ENCODE results near the gene HS2ST1. TPM values are rescaled to one million over a fixed set of nuclear protein-coding genes. Genes with fewer than 3 reads are reported as not detected.

Gene HS2ST1
- total and polyA plus RNA-seq, 2 donors (not counting 1 experiment from before 2014, with no cell fraction given) = 19.2 to 22.5 TPM

DNA sequence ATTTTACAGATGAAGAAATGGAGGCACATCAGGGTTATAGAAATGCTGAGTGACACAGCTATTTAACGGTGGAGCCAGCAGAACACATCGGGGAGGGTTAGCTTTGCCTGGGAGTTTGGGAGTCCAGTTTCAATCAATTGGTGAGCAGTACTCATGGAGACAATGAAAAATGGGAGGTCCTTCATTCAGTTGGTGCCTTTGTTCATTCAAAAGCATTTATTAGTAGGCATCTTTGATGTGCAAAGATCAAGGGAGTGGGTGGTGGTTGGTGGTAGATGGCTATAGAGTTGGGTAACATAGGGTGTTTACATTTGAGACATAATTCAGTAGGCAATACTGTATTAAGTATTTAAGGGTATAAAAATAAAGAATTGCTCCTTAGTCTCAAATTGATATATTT lies 230.5 kb downstream of the HS2ST1 start:
- H3K4me2 ChIP-seq (ENCODE audit: extremely low read depth, insufficient read depth, low read length) = no peak overlapping the region
- TF ChIP-seq CTCF (conservative IDR thresholded peaks at IDR 0.05 in 1 of 2, IDR thresholded peaks at IDR 0.05 in 1 of 2; ENCODE audit: low read depth in 1 of 2, low read length in 2 of 2) = no peak
- TF ChIP-seq EZH2 (IDR thresholded peaks at IDR 0.05; ENCODE audit: low read length, missing control alignments) = no peak
- no peak overlapping the region for H3K4me3 ChIP-seq (replicated peaks in 1 of 4; ENCODE audit: control extremely low read depth in 1 of 4, insufficient read depth in 1 of 4, low read depth in 3 of 4, low read length in 4 of 4)
- no peaks in the 10 kb centered on the region for H3K9me3 ChIP-seq (ENCODE audit: control insufficient read depth, insufficient read depth, low read depth, low read length)
- no peak for DNase-seq (ENCODE audit: low read depth in 2 of 2)
- peaks cover 7% of the 10 kb centered on the region for H3K4me1 ChIP-seq (ENCODE audit: control insufficient read depth, extremely low read depth, insufficient read depth, low read length)
- H2AFZ ChIP-seq (ENCODE audit: low read length) = no peak overlapping the region
- no peaks in the 10 kb centered on the region for H4K20me1 ChIP-seq (ENCODE audit: control insufficient read depth, extremely low read depth, insufficient read depth, low read length)
- H3K27me3 ChIP-seq (ENCODE audit: control insufficient read depth, insufficient read depth, low read length) = no peaks in the 10 kb centered on the region
- H3K9ac ChIP-seq (ENCODE audit: insufficient read depth, low read length) = no peak overlapping the region
- no peak overlapping the region for H3K27ac ChIP-seq (ENCODE audit: insufficient read depth, low read length)
- no peaks in the 10 kb centered on the region for H3K79me2 ChIP-seq (ENCODE audit: control insufficient read depth, insufficient read depth, low read length)
- H3K36me3 ChIP-seq (ENCODE audit: control insufficient read depth, insufficient read depth, low read length) = no peaks in the 10 kb centered on the region

DNA sequence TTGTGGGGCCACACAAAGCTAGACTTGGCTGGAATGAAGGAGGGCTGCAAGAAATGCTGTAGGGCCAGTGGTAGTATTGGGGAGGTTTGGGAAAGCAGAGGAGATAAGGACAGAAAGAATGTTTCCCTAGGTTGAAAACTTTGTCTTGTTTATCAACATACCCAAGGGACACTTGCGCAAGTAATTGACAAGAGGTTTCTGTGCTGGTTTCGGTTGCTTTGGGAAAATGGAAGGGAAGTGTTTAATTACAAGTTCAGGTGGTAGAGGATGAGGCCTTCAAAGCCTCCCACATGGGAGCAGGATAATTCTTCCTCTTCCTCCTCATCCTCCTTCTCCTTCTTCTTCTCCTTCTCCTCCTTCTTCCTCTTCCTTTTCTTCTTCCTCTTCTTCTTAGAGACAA lies 232.1 kb downstream of the HS2ST1 start:
- H3K36me3 ChIP-seq (ENCODE audit: control insufficient read depth, insufficient read depth, low read length) = no peaks in the 10 kb centered on the region
- H3K27me3 ChIP-seq (ENCODE audit: control insufficient read depth, insufficient read depth, low read length) = no peaks in the 10 kb centered on the region
- H4K20me1 ChIP-seq (ENCODE audit: control insufficient read depth, extremely low read depth, insufficient read depth, low read length) = no peaks in the 10 kb centered on the region
- DNase-seq (ENCODE audit: low read depth in 2 of 2) = no peak
- TF ChIP-seq CTCF (conservative IDR thresholded peaks at IDR 0.05 in 1 of 2, IDR thresholded peaks at IDR 0.05 in 1 of 2; ENCODE audit: low read depth in 1 of 2, low read length in 2 of 2) = no peak
- TF ChIP-seq EZH2 (IDR thresholded peaks at IDR 0.05; ENCODE audit: low read length, missing control alignments) = no peak
- H3K4me1 ChIP-seq (ENCODE audit: control insufficient read depth, extremely low read depth, insufficient read depth, low read length) = peaks cover 10% of the 10 kb centered on the region
- H3K4me3 ChIP-seq (replicated peaks in 1 of 4; ENCODE audit: control extremely low read depth in 1 of 4, insufficient read depth in 1 of 4, low read depth in 3 of 4, low read length in 4 of 4) = no peak overlapping the region
- no peak overlapping the region for H3K27ac ChIP-seq (ENCODE audit: insufficient read depth, low read length)
- no peaks in the 10 kb centered on the region for H3K9me3 ChIP-seq (ENCODE audit: control insufficient read depth, insufficient read depth, low read depth, low read length)
- H3K9ac ChIP-seq (ENCODE audit: insufficient read depth, low read length) = no peak overlapping the region
- no peaks in the 10 kb centered on the region for H3K79me2 ChIP-seq (ENCODE audit: control insufficient read depth, insufficient read depth, low read length)
- H3K4me2 ChIP-seq (ENCODE audit: extremely low read depth, insufficient read depth, low read length) = no peak overlapping the region
- no peak overlapping the region for H2AFZ ChIP-seq (ENCODE audit: low read length)

GRCh38 chr1:87146986-87147385 lies 232.6 kb downstream of the HS2ST1 start:
- H3K36me3 ChIP-seq (ENCODE audit: control insufficient read depth, insufficient read depth, low read length) = no peaks in the 10 kb centered on the region
- H2AFZ ChIP-seq (ENCODE audit: low read length) = no peak overlapping the region
- TF ChIP-seq EZH2 (IDR thresholded peaks at IDR 0.05; ENCODE audit: low read length, missing control alignments) = no peak
- no peak for TF ChIP-seq CTCF (conservative IDR thresholded peaks at IDR 0.05 in 1 of 2, IDR thresholded peaks at IDR 0.05 in 1 of 2; ENCODE audit: low read depth in 1 of 2, low read length in 2 of 2)
- no peak overlapping the region for H3K4me2 ChIP-seq (ENCODE audit: extremely low read depth, insufficient read depth, low read length)
- no peak overlapping the region for H3K27ac ChIP-seq (ENCODE audit: insufficient read depth, low read length)
- no peaks in the 10 kb centered on the region for H3K79me2 ChIP-seq (ENCODE audit: control insufficient read depth, insufficient read depth, low read length)
- no peak for DNase-seq (ENCODE audit: low read depth in 2 of 2)
- no peaks in the 10 kb centered on the region for H4K20me1 ChIP-seq (ENCODE audit: control insufficient read depth, extremely low read depth, insufficient read depth, low read length)
- H3K4me3 ChIP-seq (replicated peaks in 1 of 4; ENCODE audit: control extremely low read depth in 1 of 4, insufficient read depth in 1 of 4, low read depth in 3 of 4, low read length in 4 of 4) = no peak overlapping the region
- no peaks in the 10 kb centered on the region for H3K27me3 ChIP-seq (ENCODE audit: control insufficient read depth, insufficient read depth, low read length)
- H3K4me1 ChIP-seq (ENCODE audit: control insufficient read depth, extremely low read depth, insufficient read depth, low read length) = peaks cover 13% of the 10 kb centered on the region
- no peaks in the 10 kb centered on the region for H3K9me3 ChIP-seq (ENCODE audit: control insufficient read depth, insufficient read depth, low read depth, low read length)
- no peak overlapping the region for H3K9ac ChIP-seq (ENCODE audit: insufficient read depth, low read length)
